ENCODE measurements around the gene ACAP1.
"Not testable (repeated sequence)": the region's sequence is repeated elsewhere in the genome, so short reads cannot be mapped to it uniquely, and the experiment has no call there.

ACAP1 gene

DNA sequence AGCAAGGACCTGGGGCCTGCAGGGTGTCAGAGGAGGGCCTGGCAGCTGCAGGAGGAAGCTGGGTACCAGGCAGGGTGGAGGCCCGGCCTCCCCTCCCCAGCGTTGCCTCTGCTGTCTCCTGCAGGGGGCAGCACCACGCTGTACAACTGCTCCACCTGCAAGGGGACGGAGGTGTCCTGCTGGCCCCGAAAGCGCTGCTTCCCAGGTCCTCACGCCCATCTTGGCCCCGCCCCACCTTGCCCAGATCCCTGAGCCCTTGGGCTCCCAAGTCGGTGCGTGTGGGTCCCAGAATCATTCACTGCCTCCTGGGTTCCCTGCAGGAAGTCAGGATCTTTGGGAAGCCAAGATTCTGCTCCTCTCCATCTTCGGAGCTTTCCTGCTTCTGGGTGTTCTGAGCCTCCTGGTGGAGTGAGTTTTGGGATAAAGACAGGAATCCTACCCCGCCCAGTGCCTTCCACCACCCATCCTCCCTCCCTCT, 19.8 kb downstream of the ACAP1 start:
- no peak for DNase-seq (ENCODE audit: low read depth)

DNA sequence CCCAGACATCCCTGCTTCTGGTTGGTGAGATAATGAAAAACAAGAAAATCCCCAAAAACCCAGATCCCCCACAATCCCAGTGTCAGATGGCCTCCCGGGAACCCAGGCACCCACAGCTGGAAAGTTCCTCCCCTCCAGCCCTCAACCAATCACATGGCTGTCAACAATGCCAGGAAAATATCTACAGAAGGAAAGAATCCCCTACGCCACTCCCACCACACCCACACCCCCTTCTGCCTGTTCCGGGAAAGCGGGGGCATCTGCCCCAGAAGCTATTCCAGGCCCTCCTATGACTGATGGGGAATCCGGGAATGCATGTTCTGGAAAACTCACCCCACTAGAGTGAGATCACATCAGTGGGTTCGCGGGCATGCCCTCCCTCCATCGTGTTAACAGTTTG, 20.4 kb downstream of the ACAP1 start:
- DNase-seq (ENCODE audit: low read depth), result no peak

DNA sequence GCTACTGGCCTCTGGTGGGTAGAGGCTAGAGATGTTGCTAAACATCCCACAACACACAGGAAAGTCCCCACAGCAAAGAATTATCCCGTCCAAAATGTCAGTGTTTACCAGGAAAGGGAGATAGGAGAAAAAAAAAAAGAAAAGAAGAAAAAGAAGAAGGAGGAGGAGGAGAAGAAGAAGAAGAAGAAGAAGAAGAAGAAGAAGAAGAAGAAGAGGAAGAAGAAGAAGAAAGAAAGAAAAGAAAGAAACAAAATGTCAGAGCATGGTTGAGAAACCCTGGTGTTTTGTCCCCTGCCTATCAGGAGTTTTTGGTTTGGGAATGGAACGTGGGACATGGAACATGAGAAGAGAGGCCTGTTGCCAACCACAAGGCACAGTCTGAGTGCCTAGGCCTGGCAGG, 21.1 kb downstream of the ACAP1 start:
- no peak for DNase-seq (ENCODE audit: low read depth)

DNA sequence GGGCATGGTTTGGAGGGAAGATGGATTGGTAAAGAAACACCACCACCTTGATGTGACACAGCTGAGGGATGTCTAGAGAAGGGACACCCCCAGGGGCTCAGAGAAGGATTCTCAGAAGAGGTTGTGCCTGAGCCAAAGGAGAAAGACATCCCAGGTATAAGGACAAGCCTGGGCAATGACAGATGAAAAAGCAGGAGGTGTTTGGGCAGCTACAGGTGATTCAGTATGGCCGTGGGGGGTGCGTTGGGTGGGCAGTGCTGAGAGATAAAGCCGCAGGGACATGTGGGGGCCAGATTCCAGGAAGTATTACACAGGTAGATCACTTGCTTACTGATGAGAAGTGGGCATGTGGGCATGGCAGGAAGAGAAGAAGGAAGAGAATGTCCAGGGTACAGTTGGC, 25.6 kb downstream of the ACAP1 start:
- no peak for DNase-seq (ENCODE audit: low read depth)

DNA sequence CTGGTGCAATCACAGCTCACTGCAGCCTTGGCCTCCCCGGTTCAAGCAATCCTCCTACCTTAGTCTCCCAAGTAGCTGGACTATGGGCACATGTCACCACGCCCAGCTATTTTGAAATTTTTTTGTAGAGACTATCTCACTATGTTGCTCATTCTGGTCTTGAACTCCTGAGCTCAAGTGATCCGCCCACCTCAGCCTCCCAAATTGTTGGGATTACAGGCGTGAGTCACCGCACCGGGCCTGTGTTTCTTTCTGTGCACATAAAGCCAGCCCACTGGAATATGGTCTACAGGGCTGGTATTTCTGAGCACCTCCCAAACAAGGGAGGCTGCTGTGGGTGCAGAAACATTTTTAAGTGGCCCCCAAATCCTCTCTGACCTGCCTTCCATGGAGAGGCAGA, 27.0 kb downstream of the ACAP1 start:
- no peak for DNase-seq (ENCODE audit: low read depth)

DNA sequence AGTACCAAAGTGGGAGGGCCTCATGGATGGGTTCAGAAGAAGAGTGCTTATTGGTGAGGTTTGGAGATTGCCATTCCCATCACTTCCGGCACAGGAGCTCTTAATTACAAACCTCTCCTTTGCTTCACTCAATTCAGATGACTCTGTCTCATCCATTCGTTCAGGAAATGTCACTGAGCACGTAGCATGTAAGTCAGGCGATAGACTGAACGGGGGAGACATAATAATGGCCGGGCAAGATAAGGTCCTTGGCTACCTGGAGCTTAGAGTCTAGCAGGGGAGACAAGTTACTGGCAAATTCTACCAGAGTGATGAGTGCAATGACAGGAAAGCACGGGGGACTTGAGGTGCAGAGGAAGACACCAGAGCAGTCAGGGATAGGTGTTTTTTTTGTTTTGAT, 29.6 kb downstream of the ACAP1 start:
- DNase-seq (ENCODE audit: low read depth), result not testable (repeated sequence)

DNA sequence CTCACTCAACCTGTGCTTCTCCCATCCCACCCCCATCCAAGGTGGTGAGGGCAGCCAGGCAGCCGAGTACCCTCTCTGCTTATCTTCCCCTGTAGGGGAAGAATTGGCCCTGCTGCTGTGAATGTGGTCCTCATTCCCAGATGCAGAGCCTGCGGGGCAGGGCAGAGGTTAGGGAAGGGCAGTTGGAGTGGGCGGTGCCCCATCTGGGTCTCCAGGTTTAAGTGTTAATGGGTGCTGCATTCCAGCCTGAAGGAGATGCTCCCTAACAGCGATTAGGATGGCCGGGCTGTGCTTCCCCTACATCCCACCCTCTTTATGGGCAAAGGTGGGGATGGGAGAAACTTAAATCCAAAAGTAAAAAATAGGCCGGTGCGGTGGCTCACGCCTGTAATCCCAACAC, 30.8 kb downstream of the ACAP1 start:
- no peak for DNase-seq (ENCODE audit: low read depth)

DNA sequence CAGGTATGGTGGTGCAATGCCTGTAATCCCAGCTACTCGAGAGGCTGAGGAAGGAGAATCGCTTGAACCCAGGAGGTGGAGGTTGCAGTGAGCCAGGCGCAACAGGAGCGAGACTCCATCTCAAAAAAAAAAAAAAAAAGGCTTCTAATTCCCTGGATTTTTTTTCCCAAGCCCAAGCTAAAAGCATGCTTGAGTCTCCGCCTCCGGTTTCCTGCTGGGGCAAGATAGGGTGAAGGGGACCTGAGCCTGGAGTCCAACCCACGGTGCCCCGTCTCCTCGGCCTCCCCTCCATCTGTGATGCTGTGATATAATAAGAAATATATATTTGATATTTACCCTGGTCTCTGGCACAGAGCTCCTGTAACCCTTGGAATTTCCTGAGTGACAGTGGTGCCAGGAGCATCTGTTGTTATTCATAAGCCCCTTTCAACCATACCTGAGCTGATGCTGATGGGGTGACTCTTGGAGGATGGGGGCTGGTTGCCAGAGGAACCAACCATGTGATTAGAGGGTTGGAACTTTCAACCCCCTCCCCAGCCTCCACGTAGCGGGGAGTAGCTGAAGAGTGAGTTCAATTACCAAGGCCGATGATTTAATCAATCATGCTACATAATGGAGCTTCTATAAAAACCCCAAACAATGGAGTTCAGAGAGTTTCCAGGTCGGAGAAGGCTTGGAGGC, 31.7 kb downstream of the ACAP1 start:
- no peak for DNase-seq (ENCODE audit: low read depth)

DNA sequence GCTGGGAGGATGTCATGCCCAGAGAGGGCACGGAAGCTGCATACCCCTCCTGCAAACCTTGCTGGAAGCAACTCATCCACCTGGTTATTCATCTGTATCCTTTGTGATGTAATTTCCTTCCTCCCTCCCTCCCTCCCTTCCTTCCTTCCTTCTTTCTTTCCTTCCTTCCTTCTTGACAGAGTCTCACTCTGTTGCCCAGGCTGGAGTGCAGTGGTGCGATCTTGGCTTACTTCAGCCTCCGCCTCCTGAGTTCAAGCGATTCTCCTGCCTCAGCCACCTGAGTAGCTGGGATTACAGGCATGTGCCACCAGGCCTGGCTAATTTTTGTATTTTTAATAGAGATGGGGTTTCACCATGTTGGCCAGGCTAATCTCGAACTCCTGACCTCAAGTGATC, 32.3 kb downstream of the ACAP1 start:
- not testable (repeated sequence) for DNase-seq (ENCODE audit: low read depth)

DNA sequence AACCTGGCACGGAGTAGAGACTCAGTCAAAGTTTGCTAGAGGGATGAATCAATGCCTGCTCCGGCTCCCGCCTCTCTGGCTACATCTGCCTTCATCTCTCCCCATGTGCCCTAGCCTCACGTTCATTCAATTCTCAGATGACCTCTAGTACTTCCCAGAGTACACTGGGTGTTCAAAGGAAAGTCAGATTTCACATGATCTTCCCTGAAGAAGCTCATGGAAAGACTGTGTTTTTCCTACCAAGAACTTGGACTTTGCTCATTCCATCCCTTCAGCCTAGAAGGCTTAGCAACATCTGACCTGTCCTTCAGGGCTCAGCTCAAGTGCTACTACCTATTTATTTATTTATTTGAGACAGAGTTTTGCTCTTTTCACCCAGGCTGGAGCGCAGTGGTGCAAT, 33.5 kb downstream of the ACAP1 start:
- no peak for DNase-seq (ENCODE audit: low read depth)

DNA sequence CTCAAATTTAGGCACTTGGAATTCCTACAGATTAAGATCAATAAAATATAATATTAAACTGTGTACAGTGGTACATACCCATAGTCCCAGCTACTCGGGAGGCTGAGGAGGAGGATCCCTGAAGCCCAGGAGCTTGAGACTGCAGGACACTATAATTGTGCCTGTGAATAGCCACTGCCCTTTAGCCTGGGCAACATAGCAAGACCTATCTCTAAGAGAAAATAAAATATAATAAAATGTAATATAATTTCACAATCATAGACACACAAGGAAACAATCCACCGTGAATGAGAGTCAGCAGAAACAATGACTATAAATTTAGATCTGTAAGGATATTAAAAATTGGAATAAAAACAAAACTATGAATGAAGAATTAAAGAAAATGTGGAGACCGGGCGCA, 34.5 kb downstream of the ACAP1 start:
- DNase-seq (ENCODE audit: low read depth), result no peak

DNA sequence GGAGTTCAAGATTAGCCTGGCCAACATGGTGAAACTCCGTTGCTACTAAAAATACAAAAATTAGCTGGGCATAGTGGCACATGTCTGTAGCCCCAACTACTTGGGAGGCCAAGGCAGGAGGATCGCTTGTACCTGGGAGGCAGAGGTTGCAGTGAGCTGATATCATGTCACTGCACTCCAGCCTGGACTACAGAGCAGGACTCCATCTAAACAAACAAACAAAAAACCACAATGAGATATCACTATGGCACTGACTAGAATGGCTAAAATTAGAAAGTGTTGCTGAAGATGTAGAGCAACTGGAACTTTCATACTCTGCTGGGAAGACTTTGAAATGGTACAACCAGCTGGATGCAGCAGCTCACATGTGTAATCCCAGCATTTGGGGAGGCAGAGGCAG, 38.0 kb downstream of the ACAP1 start:
- no peak for DNase-seq (ENCODE audit: low read depth)

DNA sequence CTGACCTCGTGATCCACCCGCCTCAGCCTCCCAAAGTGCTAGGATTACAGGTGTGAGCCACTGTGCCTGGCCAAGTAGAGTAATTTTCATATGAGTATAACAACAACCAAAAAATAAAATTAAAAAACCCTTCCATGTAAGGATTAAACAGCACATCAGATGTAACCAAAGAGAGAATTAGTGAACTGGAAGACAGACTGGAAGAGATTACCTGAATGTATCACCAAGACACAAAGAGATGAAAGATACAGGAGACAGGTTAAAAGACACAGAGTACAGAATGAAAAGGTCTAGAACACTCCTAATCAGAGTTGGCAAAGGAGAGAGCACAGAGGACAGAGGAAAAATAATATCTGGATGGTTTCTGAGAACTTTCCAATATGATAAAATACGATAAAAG, 42.8 kb downstream of the ACAP1 start:
- DNase-seq (ENCODE audit: low read depth), result no peak

DNA sequence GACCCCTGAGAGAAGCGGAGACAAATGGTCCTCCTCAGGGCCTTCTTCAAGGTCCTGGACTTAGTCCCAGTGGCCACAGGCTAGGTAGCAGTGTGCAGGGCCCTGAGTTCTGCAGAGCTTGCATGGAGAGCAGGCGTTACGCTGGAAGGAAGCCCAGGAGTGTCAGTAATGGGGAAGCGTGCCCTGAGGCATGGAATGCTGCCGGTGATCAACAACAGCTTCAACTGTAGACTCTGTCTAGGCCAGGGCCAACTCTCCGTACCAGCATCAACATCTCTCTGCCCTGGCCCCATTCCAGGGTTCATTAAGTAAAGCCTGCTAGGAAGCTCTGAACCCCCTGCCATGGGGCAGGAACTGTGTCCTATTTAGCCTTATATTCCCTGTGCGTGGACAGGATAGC, 44.0 kb downstream of the ACAP1 start:
- peak; percentile 48 for DNase-seq (ENCODE audit: low read depth)

DNA sequence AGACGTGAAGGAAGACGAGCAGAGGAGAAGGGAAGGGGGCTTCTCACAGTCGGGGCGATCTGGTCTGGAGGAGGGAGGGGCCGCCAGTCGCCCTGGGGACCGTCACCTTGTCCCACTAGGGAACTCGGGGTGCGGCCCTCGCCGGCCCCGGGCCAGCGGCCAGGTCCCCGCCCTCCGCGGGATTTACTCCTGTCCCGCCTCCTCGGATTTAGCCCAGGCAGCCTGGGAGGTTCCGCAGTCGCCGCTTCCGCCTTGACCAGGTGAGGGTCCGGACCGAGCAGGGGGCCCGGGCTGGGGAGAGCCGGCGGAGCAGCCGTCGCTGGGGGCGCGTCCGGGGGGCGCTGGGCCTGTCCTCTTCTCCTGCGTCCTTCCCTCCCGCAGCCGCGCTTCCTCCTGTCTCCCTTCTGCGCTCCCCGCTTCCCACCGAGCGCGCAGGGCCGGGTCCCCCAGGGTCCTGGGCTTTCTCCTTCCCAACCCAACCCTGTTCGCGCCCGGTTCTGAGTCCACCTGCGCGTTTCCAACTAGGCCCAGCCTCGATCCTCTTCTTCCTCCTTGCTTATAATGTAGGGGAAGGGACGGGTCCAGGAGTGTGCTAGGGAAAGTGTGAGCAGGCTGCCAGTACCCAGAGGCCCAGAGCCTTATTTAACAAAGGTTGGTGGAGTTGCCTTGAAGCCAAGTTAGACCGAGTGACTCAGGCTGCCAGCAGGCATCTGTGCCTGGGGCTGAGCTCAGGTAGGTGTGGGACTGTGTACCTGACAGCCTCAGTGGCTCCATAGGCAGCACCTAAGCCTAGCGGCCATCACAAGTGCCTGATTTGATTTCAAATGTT, 44.7 kb downstream of the ACAP1 start, which contains the start of gene TNK1:
Gene TNK1, plus strand, starts transcription at position 235 of the 829 bp plus-strand sequence. CDS start 1,838 bp downstream, outside the sequence.
- DNase-seq (ENCODE audit: low read depth), result no peak

DNA sequence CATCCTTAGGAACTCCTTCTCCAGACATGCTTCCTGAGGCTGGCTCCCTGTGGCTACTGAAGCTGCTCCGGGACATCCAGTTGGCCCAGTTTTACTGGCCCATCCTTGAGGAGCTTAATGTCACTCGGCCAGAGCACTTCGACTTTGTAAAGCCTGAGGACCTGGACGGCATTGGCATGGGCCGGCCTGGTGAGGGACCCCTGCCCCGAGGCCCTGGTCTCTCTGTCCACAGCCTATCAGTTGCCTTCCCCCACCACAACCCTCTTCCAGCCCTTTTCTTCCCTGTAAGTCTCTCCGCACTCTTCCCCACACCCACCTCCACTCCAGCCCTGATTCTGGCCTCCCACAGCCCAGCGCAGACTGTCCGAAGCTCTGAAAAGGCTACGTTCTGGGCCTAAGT, 46.6 kb downstream of the ACAP1 start:
- no peak for DNase-seq (ENCODE audit: low read depth)

DNA sequence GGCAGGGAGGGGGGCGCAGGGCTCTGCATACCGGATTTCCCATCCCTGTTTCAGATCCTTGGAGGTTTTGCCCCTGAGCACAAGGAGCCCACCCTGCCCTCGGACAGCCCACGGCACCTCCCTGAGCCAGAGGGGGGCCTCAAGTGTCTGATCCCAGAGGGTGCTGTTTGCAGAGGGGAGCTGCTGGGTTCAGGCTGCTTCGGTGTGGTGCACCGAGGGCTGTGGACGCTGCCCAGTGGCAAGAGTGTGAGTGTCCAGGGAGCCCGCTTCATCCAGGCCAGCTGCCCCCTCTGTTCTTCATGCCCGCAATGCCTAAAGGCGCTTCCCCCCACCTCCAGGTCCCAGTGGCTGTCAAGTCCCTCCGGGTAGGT, 47.0 kb downstream of the ACAP1 start:
- DNase-seq (ENCODE audit: low read depth), result no peak

DNA sequence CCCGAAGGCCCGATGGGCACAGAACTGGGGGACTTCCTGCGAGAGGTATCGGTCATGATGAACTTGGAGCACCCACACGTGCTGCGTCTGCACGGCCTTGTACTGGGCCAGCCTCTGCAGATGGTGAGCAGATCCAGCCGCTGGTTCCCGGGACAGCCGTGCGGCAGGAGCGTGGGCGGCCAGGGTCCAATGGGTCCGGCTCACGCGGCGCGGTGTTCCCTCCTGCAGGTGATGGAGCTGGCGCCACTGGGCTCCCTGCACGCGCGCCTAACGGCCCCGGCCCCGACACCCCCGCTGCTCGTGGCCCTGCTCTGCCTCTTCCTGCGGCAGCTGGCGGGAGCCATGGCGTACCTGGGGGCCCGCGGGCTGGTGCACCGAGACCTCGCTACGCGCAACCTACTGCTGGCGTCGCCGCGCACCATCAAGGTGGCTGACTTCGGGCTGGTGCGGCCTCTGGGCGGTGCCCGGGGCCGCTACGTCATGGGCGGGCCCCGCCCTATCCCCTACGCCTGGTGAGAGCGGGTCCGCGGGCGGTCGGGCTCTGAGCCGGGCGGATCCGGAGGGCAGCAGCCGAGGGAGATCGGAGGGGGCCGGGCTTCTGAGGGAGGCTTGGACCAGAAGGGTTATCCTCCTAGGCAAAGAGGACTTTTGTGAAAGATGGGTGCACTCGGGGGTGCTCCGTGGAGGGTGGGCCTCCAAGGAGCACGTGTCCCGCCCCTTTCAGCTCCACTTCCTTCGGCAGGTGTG, 47.6 kb downstream of the ACAP1 start:
- no peak for DNase-seq (ENCODE audit: low read depth)

DNA sequence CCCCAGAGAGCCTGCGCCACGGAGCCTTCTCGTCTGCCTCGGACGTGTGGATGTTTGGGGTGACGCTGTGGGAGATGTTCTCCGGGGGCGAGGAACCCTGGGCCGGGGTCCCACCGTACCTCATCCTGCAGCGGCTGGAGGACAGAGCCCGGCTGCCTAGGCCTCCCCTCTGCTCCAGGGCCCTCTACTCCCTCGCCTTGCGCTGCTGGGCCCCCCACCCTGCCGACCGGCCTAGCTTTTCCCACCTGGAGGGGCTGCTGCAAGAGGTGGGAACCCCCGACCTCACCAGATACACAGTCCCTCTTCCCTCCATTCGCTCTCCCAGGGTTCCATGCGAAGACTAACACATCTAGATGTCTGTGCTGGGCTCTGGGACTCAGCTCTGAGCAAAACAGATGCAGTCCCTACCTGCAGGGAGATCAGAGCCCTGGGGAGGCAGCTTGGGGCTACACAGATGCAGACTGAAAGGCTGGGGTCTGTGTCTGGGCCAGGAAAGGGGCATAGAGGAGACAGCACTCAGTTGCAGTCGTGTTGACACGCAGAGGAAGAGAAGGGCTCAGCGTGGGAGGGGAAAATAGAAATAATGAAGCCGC, 48.3 kb downstream of the ACAP1 start:
- no peak for DNase-seq (ENCODE audit: low read depth)

DNA sequence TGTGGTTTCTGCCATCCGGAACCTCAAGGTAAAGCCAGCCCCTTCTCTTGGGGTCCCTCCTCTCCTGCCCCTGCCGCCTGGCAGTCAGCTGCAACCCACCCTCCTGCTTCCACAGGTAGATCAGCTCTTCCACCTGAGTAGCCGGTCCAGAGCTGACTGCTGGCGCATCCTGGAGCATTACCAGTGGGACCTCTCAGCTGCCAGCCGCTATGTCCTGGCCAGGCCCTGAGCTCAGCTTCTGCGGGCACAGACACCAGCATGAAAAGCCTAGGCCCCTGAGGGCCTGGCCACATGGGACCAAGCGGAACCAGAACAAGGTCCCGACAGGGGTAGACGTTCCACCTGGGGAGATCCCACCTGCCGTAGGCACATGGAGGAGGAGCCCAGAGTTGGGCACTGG, 52.5 kb downstream of the ACAP1 start:
- DNase-seq (ENCODE audit: low read depth), result no peak

DNA sequence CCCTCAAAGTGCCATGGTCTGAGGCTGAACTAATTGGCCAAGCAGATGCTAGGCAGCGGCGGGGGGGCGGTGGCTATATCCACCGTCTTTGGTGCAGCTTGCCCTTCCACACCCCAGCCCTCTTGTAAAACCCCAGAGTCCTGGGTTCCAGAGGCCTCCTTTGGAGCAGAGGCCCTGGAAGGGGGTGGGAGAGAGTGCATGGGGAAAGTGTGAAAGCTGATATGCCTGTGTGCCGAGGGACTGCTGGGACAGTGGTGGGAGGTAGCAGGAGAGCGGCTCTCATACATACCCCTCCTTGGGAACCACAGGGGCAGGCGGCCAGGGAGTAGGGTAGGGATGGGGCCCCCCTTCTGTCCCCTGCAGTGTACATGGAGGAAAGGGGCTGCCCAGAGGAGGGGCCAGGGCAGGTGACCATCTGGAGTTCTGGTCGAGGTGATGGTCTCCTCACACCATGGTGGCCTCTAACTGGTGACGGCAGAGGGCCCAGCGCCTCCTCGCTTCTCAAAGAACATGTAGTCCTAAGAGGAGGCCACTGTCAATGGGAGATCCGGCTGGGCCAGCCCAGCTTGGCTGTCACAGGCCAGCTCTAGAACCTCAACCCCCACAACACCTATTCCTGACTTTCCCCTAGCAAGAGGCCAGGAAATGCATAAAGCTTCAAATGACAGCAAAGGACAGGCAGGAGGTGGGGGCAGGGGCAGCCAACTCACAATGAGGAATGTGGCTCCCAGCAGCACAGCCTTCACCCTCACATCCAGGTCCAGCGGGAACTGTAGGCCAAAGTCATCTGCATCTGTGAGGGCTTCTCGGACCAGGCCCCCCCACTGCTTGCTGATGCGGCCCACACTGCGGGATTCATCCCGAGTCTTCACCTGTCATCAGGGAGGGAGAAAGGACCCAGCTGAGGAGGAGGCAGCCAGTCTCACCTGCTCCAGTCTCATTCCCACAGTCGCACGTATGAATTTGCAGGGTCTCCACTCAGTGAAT, 53.9 kb downstream of the ACAP1 start:
- no peak for DNase-seq (ENCODE audit: low read depth)

All from GM04504 (cell line).